ENCODE data around the gene FHL3. TPM values are rescaled to one million over a fixed set of nuclear protein-coding genes. Genes with fewer than 3 reads are reported as not detected.

The FHL3 gene
- total and polyA plus RNA-seq, 2 of the 4 experiments (the other 2 are of a cell fraction) = 11.5 to 27.1 TPM

GRCh38 chr1:37947364-37947763, 58.0 kb downstream of the FHL3 start:
- no peaks in the 10 kb centered on the region for H4K20me1 ChIP-seq (ENCODE audit: insufficient read depth, low read length)
- peak overlapping the region; percentile 32; the same call in 2 of the 3 replicates for H2BK15ac ChIP-seq (ENCODE audit: low read depth, low read length)
- H3K23ac ChIP-seq (ENCODE audit: low read depth, low read length) = peak overlapping the region; percentile 68; the same call in 1 of the 2 replicates
- peaks cover 8% of the 10 kb centered on the region for H3K4me1 ChIP-seq (ENCODE audit: control insufficient read depth, insufficient read depth, low read length)
- TF ChIP-seq MAZ (IDR thresholded peaks at IDR 0.05; ENCODE audit: borderline replicate concordance, low read depth, low read length) (no peak), CEBPB (IDR thresholded peaks at IDR 0.05; ENCODE audit: low read depth, low read length) (no peak), FOS (IDR thresholded peaks at IDR 0.05; ENCODE audit: low read depth, low read length) (no peak), SMC3 (IDR thresholded peaks at IDR 0.05; ENCODE audit: low read depth, low read length) (no peak), MAFK (IDR thresholded peaks at IDR 0.05; ENCODE audit: low read depth, low read length) (no peak), MXI1 (IDR thresholded peaks at IDR 0.05; ENCODE audit: borderline replicate concordance, low read depth, low read length) (no peak), BHLHE40 (IDR thresholded peaks at IDR 0.05; ENCODE audit: low read depth, low read length) (no peak), CTCF (conservative IDR thresholded peaks at IDR 0.05; ENCODE audit: low read depth, low read length) (no peak), ELK1 (IDR thresholded peaks at IDR 0.05; ENCODE audit: borderline replicate concordance, low read depth, low read length) (no peak), NFE2L2 (IDR thresholded peaks at IDR 0.05; ENCODE audit: low read depth, low read length) (no peak), RCOR1 (IDR thresholded peaks at IDR 0.05; ENCODE audit: insufficient replicate concordance, low read length) (no peak), RAD21 (IDR thresholded peaks at IDR 0.05; ENCODE audit: low read length) (no peak), RFX5 (IDR thresholded peaks at IDR 0.05; ENCODE audit: low read depth, low read length) (no peak), USF2 (IDR thresholded peaks at IDR 0.05; ENCODE audit: low read depth, low read length) (no peak), POLR2A (IDR thresholded peaks at IDR 0.05; ENCODE audit: low read depth, low read length) (no peak), CHD1 (IDR thresholded peaks at IDR 0.05; ENCODE audit: low read depth, low read length) (no peak)
- H2AK5ac ChIP-seq (ENCODE audit: low read depth, low read length) = peak overlapping the region; percentile 95
- DNase-seq (no peak), ATAC-seq (ENCODE audit: low read depth) (no peak)
- peak overlapping the region; percentile 47 for H2BK5ac ChIP-seq (ENCODE audit: low read depth, low read length, poor library complexity, severe bottlenecking)
- ChIA-PET CTCF (interaction anchor here (0.9 kb wide), 1 partner anchor 11 kb away, joined by 4 read pairs; no protein-coding TSS in a partner anchor), POLR2A (ENCODE audit: unreplicated experiment) (no interaction called here)
- H2AK9ac ChIP-seq (replicated peaks; ENCODE audit: low read depth, low read length, poor library complexity) = peak overlapping the region; percentile 21
- no peak overlapping the region for H3K4me3 ChIP-seq (ENCODE audit: insufficient read depth, low read depth, low read length)
- H3K9me3 ChIP-seq (ENCODE audit: control insufficient read depth, insufficient read depth, low read length) = no peaks in the 10 kb centered on the region
- peak overlapping the region; percentile 82 for H2BK20ac ChIP-seq (ENCODE audit: low read depth, low read length)
- H3K79me1 ChIP-seq (ENCODE audit: low read depth in 1 of 2, low read length in 2 of 2) = peaks cover 10 to 44% of the 10 kb centered on the region in 2 experiments
- no peaks in the 10 kb centered on the region for H3K27me3 ChIP-seq (ENCODE audit: control insufficient read depth, insufficient read depth, low read length)
- peaks cover 18% of the 10 kb centered on the region for H3K9me1 ChIP-seq (ENCODE audit: insufficient read depth, low read length)
- H2BK120ac ChIP-seq (ENCODE audit: low read depth, low read length) = peak overlapping the region; percentile 93
- H3K27ac ChIP-seq (ENCODE audit: insufficient read depth, low read length) = no peak overlapping the region; the same call in 1 of the 2 replicates
- dilution Hi-C loops (cut with HindIII; ENCODE audit: low sequenced_read_pairs, unreplicated experiment) (no loop called here), intact Hi-C loops (cut with micrococcal nuclease) (no loop called here), in situ Hi-C loops (cut with MboI; ENCODE audit: low sequenced_read_pairs) (no loop called here)
- H3K4me2 ChIP-seq (ENCODE audit: low read depth, low read length) = no peak overlapping the region
- H3K36me3 ChIP-seq (ENCODE audit: control insufficient read depth, insufficient read depth, low read length) = peaks cover 13% of the 10 kb centered on the region
- H4K8ac ChIP-seq (ENCODE audit: low read depth in 2 of 2, low read length in 2 of 2) = peak overlapping the region; percentile 96 to 98
- H4K5ac ChIP-seq (ENCODE audit: low read depth, low read length) = peak overlapping the region; percentile 91
- WGBS, 2 experiments (ENCODE audit: extremely low coverage in 2 of 2, insufficient read length in 1 of 2) = no CpG with 5 or more reads among the region's 6 CpGs
- H2AFZ ChIP-seq (replicated peaks; ENCODE audit: low read length, poor library complexity) = peak overlapping the region; percentile 15
- H3K9ac ChIP-seq (ENCODE audit: low read depth, low read length) = no peak overlapping the region
- no peak overlapping the region; the same call in 1 of the 2 replicates for H3K18ac ChIP-seq (ENCODE audit: low read depth, low read length)
- peak overlapping the region; percentile 80 for H4K91ac ChIP-seq (ENCODE audit: insufficient read depth, low read depth, low read length)
- H3K14ac ChIP-seq (replicated peaks; ENCODE audit: low read depth, low read length) = peak overlapping the region; percentile 83
- peak overlapping the region; percentile 86 for H3K4ac ChIP-seq (ENCODE audit: low read depth, low read length)
- 0 out of 2 replicates have a peak overlapping the region, but pooled peaks have one; percentile 33 for H3K56ac ChIP-seq (ENCODE audit: extremely low read depth, insufficient read depth, low read length)
- no TSS peak for BruUV-seq (replicated peaks)

Data from IMR-90 (cell line).